ENCODE data around the gene TCAIM.

The TCAIM gene

GRCh38 chr3:44444896-44445691, 106.5 kb downstream of the TCAIM start:
- no peaks in the 10 kb centered on the region for H3K27me3 ChIP-seq (ENCODE audit: insufficient read depth, low read length, poor library complexity)
- DNase-seq (no peak), ATAC-seq (ENCODE audit: insufficient read depth, low read depth) (no peak)
- H3K4me3 ChIP-seq (ENCODE audit: low read depth in 1 of 2, low read length in 2 of 2): no peak overlapping the region
- H2AFZ ChIP-seq (ENCODE audit: low read depth, low read length): no peak overlapping the region
- no peaks in the 10 kb centered on the region for H3K79me2 ChIP-seq (ENCODE audit: insufficient read depth, low read length)
- TF ChIP-seq CTCF (IDR thresholded peaks at IDR 0.05; ENCODE audit: borderline replicate concordance, extremely low read depth, low read length, poor library complexity, severe bottlenecking): no peak
- no peak for TF ChIP-seq EZH2 (IDR thresholded peaks at IDR 0.05; ENCODE audit: borderline replicate concordance, low read depth, low read length, severe bottlenecking)
- no peak overlapping the region for H3K4me2 ChIP-seq (ENCODE audit: insufficient read depth, low read length)
- peaks cover 28% of the 10 kb centered on the region for H3K4me1 ChIP-seq (ENCODE audit: insufficient read depth, low read length)
- H3K27ac ChIP-seq (ENCODE audit: low read length): no peak overlapping the region
- H4K20me1 ChIP-seq (ENCODE audit: insufficient read depth, low read length): no peaks in the 10 kb centered on the region
- H3K36me3 ChIP-seq (ENCODE audit: insufficient read depth, low read length): peaks cover 71% of the 10 kb centered on the region
- no peak overlapping the region for H3K9ac ChIP-seq (ENCODE audit: low read depth, low read length)
- no peaks in the 10 kb centered on the region for H3K9me3 ChIP-seq (ENCODE audit: insufficient read depth, low read length, severe bottlenecking)

- Histone ChIP-seq H3K27ac (ENCODE audit: low read length) (no peak overlapping the region), H2AFZ (ENCODE audit: low read depth, low read length) (no peak overlapping the region), H3K4me1 (ENCODE audit: insufficient read depth, low read length) (peaks cover 21% of the 10 kb centered on the region), H3K9ac (ENCODE audit: low read depth, low read length) (no peak overlapping the region), H3K9me3 (ENCODE audit: insufficient read depth, low read length, severe bottlenecking) (no peaks in the 10 kb centered on the region), H3K4me2 (ENCODE audit: insufficient read depth, low read length) (no peak overlapping the region), H3K27me3 (ENCODE audit: insufficient read depth, low read length, poor library complexity) (no peaks in the 10 kb centered on the region), H4K20me1 (ENCODE audit: insufficient read depth, low read length) (no peaks in the 10 kb centered on the region), H3K4me3 (ENCODE audit: low read depth in 1 of 2, low read length in 2 of 2) (no peak overlapping the region), H3K79me2 (ENCODE audit: insufficient read depth, low read length) (no peaks in the 10 kb centered on the region), H3K36me3 (ENCODE audit: insufficient read depth, low read length) (peaks cover 78% of the 10 kb centered on the region)
- no peak for TF ChIP-seq CTCF (IDR thresholded peaks at IDR 0.05; ENCODE audit: borderline replicate concordance, extremely low read depth, low read length, poor library complexity, severe bottlenecking)
- no peak for TF ChIP-seq EZH2 (IDR thresholded peaks at IDR 0.05; ENCODE audit: borderline replicate concordance, low read depth, low read length, severe bottlenecking)
- ATAC-seq (ENCODE audit: insufficient read depth, low read depth) (no peak), DNase-seq (no peak)
Observed at GRCh38 chr3:44445786-44446185, 107.2 kb downstream of the TCAIM start.

- Histone ChIP-seq H2AFZ (ENCODE audit: low read depth, low read length) (no peak overlapping the region), H3K79me2 (ENCODE audit: insufficient read depth, low read length) (no peaks in the 10 kb centered on the region), H3K4me2 (ENCODE audit: insufficient read depth, low read length) (no peak overlapping the region), H3K27ac (ENCODE audit: low read length) (no peak overlapping the region), H3K4me3 (ENCODE audit: low read depth in 1 of 2, low read length in 2 of 2) (no peak overlapping the region), H3K27me3 (ENCODE audit: insufficient read depth, low read length, poor library complexity) (no peaks in the 10 kb centered on the region), H3K4me1 (ENCODE audit: insufficient read depth, low read length) (peaks cover 9% of the 10 kb centered on the region), H3K9ac (ENCODE audit: low read depth, low read length) (no peak overlapping the region), H3K9me3 (ENCODE audit: insufficient read depth, low read length, severe bottlenecking) (no peaks in the 10 kb centered on the region), H4K20me1 (ENCODE audit: insufficient read depth, low read length) (no peaks in the 10 kb centered on the region), H3K36me3 (ENCODE audit: insufficient read depth, low read length) (peaks cover 89% of the 10 kb centered on the region)
- ATAC-seq (ENCODE audit: insufficient read depth, low read depth) (no peak), DNase-seq (no peak)
- TF ChIP-seq EZH2 (IDR thresholded peaks at IDR 0.05; ENCODE audit: borderline replicate concordance, low read depth, low read length, severe bottlenecking) (no peak), CTCF (IDR thresholded peaks at IDR 0.05; ENCODE audit: borderline replicate concordance, extremely low read depth, low read length, poor library complexity, severe bottlenecking) (no peak)
Observed at GRCh38 chr3:44446929-44447328, 108.4 kb downstream of the TCAIM start.
